Uterus (tissue), 4 donors: ENCODE data around the gene IGFBP6. TPM values are rescaled to one million over a fixed set of nuclear protein-coding genes. Genes with fewer than 3 reads are reported as not detected.

Experiments used
- DNase-seq, 2 donors: peaks; one replicate each; pipeline ENCODE4 v3.0.0-alpha.2; 2019 to 2020
- H3K27ac ChIP-seq, 2 donors: fragments of 200-600 bp; sonication (generic); 1 replicate in 1 of 2; 2 replicates in 1 of 2; pipeline ENCODE4 v1.5.1; 2016 to 2018
- H3K27me3 ChIP-seq, 2 donors: fragments of 200-600 bp; sonication (generic); one replicate each; pipeline ENCODE4 v1.5.1; 2018 to 2019; ENCODE audit warnings: control low read depth in 1 of 2
- H3K36me3 ChIP-seq, 2 donors: fragments of 200-600 bp; sonication (generic); one replicate each; pipeline ENCODE4 v1.5.1; 2019; ENCODE audit warnings: control low read depth in 1 of 2
- H3K4me1 ChIP-seq, 2 donors: fragments of 200-600 bp; sonication (generic); one replicate each; pipeline ENCODE4 v1.5.1; 2018 to 2019; ENCODE audit warnings: control low read depth in 1 of 2
- H3K4me3 ChIP-seq, 2 donors: fragments of 200-600 bp; sonication (generic); 1 replicate in 1 of 2; 2 replicates in 1 of 2; pipeline ENCODE4 v1.5.1; 2018 to 2019; ENCODE audit warnings: mild to moderate bottlenecking in 1 of 2
- H3K9me3 ChIP-seq, 2 donors: fragments of 200-600 bp; sonication (generic); one replicate each; pipeline ENCODE4 v1.5.1; 2019; ENCODE audit warnings: control low read depth in 1 of 2
- POLR2A ChIP-seq, 2 donors: fragments of 450-650 bp; IDR thresholded peaks; one replicate each; pipeline ENCODE4 v1.6.1; 2016; ENCODE audit warnings: antibody characterized with exemption in 2 of 2, mild to moderate bottlenecking in 1 of 2, moderate library complexity in 1 of 2
- intact Hi-C: fragments of 100-400 bp; cut with DNase I; formaldehyde crosslinking; loops from one replicate; pipeline ENCODE4 v1.15.1; 2023; ENCODE audit warnings: low total_unique reads
- total RNA-seq, 4 donors: library from RNA; depleted of rRNA in 3 of 4; stranded (reverse); fragments of >200 nt in 3 of 4; gene quantifications; one replicate each; pipeline versions ENCODE4 v1.1.0 to v1.2.4, GENCODE V29; 2014 to 2023
- TF ChIP-seq, protein P1 (sequence below), 4 experiments: fragments of 200-600 bp in 2 of 4; fragments of 450-650 bp in 2 of 4; sonication (generic) in 2 of 4; IDR thresholded peaks; one replicate each; pipeline ENCODE4 v1.5.1; 2016 to 2019; ENCODE audit warnings: antibody characterized with exemption in 4 of 4, mild to moderate bottlenecking in 2 of 4, moderate library complexity in 1 of 4
- donor health status: DM: yes; HTN: yes; CAD: no.

IGFBP6 gene
- total RNA-seq, 4 donors from 2014 or later = 48.7 to 762 (median 252) TPM

DNA sequence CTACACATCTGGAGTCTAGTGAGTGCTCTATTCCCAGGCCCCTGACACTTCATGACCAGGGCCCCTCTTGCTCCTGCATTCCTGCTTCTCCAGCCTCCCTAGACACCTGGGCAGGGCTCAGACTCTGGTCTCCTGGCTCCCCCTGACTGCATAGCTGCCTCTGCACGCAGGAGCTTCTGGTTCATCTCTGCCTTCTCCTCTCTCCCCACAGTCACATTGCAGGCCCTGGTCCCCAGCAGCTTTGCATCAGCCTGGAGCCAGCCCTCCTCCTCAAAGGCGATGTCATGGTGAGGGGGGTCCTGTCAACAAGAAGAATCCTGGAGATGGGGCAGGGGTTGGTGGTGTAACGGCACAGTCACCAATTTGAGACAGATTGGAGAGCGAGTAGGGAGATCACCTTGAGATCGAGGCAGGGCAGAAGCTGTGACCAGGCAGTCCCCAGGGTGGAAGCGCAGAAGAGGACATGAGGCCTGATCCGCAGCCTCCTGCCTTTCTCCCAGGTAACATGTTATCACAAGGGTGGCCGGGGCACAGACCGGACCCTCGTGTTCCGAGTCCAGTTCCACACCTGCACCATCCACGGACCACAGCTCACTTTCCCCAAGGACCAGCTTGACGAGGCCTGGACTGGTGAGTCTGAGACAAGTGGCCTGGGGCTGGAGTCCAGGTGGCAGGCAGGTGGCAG, 39.5 kb upstream of the IGFBP6 start:
- no peaks in the 10 kb centered on the region for H3K9me3 ChIP-seq
- H3K4me3 ChIP-seq = no peak overlapping the region
- peak overlapping the region in 1 of 2 donors; percentile 86 for H3K27ac ChIP-seq
- H3K4me1 ChIP-seq = peaks cover 0 to 37% of the 10 kb centered on the region in 2 donors
- DNase-seq = no peak
- no peaks in the 10 kb centered on the region for H3K27me3 ChIP-seq
- intact Hi-C loops = no loop called here
- TF ChIP-seq POLR2A (IDR thresholded peaks at IDR 0.05) = no peak
- TF ChIP-seq, protein P1, sequence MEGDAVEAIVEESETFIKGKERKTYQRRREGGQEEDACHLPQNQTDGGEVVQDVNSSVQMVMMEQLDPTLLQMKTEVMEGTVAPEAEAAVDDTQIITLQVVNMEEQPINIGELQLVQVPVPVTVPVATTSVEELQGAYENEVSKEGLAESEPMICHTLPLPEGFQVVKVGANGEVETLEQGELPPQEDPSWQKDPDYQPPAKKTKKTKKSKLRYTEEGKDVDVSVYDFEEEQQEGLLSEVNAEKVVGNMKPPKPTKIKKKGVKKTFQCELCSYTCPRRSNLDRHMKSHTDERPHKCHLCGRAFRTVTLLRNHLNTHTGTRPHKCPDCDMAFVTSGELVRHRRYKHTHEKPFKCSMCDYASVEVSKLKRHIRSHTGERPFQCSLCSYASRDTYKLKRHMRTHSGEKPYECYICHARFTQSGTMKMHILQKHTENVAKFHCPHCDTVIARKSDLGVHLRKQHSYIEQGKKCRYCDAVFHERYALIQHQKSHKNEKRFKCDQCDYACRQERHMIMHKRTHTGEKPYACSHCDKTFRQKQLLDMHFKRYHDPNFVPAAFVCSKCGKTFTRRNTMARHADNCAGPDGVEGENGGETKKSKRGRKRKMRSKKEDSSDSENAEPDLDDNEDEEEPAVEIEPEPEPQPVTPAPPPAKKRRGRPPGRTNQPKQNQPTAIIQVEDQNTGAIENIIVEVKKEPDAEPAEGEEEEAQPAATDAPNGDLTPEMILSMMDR (IDR thresholded peaks at IDR 0.05) = no peak
- no peaks in the 10 kb centered on the region for H3K36me3 ChIP-seq

DNA sequence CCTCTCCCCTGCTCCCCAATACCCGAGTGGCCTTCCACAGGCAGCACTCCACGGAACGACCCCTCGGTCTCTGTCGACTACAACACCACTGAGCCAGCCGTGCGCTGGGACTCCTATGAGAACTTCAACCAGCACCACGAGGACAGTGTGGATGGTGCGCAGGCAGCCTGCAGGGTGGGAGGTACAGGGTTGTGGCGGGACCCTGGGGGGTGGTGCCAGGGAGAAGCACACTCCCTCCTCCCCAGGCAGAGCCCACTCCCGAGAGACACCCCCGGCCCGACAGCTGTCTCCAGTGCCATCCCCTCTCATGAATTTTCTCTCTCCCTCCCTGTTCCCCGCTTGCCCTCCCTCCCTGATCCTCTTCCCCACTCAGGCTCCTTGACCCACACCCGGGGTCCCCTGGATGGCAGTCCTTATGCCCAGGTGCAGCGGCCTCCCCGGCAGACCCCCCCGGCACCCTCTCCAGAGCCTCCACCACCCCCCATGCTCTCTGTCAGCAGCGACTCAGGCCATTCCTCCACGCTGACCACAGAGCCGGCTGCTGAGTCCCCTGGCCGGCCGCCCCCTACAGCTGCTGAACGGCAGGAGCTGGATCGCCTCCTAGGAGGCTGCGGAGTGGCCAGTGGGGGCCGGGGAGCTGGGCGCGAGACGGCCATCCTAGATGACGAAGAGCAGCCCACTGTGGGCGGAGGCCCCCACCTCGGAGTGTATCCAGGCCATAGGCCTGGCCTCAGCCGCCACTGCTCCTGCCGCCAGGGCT, 38.6 kb upstream of the IGFBP6 start:
- no peak for DNase-seq
- no peak for TF ChIP-seq POLR2A (IDR thresholded peaks at IDR 0.05)
- peaks cover 0 to 28% of the 10 kb centered on the region in 2 donors for H3K4me1 ChIP-seq
- H3K36me3 ChIP-seq = no peaks in the 10 kb centered on the region
- H3K4me3 ChIP-seq = no peak overlapping the region
- intact Hi-C loops = no loop called here
- H3K9me3 ChIP-seq = no peaks in the 10 kb centered on the region
- H3K27ac ChIP-seq = peak overlapping the region; percentile 82 to 86
- H3K27me3 ChIP-seq = no peaks in the 10 kb centered on the region

DNA sequence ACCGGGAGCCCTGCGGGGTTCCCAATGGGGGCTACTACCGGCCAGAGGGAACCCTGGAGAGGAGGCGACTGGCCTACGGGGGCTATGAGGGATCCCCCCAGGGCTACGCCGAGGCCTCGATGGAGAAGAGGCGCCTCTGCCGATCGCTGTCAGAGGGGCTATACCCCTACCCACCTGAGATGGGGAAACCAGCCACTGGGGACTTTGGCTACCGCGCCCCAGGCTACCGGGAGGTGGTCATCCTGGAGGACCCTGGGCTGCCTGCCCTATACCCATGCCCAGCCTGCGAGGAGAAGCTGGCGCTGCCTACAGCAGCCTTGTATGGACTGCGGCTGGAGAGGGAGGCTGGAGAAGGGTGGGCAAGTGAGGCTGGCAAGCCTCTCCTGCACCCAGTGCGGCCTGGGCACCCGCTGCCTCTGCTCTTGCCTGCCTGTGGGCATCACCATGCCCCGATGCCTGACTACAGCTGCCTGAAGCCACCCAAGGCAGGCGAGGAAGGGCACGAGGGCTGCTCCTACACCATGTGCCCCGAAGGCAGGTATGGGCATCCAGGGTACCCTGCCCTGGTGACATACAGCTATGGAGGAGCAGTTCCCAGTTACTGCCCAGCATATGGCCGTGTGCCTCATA, 37.9 kb upstream of the IGFBP6 start:
- Histone ChIP-seq H3K4me1 (peaks cover 0 to 27% of the 10 kb centered on the region in 2 donors), H3K4me3 (no peak overlapping the region), H3K9me3 (no peaks in the 10 kb centered on the region), H3K27me3 (no peaks in the 10 kb centered on the region), H3K36me3 (no peaks in the 10 kb centered on the region), H3K27ac (peak overlapping the region; percentile 82 to 86)
- TF ChIP-seq POLR2A (IDR thresholded peaks at IDR 0.05) = no peak
- TF ChIP-seq, protein P1 (IDR thresholded peaks at IDR 0.05) = no peak
- no peak for DNase-seq
- intact Hi-C loops = loop anchor here (10.0 kb wide), 1 partner anchor 135 kb away; no protein-coding TSS in a partner anchor

DNA sequence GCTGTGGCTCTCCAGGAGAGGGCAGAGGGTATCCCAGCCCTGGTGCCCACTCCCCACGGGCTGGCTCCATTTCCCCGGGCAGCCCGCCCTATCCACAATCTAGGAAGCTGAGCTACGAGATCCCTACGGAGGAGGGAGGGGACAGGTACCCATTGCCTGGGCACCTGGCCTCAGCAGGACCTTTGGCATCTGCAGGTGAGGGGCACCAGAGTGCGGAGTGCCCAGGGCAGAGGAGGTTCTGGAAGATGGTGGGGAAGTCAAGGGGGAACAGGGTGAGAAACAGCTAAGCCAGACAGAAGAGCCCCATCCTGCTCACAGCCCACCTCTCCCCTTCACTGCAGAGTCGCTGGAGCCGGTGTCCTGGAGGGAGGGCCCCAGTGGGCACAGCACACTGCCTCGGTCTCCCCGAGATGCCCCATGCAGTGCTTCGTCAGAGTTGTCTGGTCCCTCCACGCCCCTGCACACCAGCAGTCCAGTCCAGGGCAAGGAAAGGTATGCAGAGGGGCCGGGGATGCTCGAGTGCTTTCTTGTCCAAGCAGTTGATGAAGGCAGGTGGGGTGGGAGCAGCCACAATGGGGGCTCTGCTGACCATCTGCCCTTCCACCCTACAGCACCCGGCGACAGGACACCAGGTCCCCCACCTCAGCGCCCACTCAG, 37.3 kb upstream of the IGFBP6 start:
- intact Hi-C loops = loop anchor here (10.0 kb wide), 1 partner anchor 135 kb away; no protein-coding TSS in a partner anchor
- DNase-seq = no peak
- H3K9me3 ChIP-seq = no peaks in the 10 kb centered on the region
- TF ChIP-seq, protein P1 (IDR thresholded peaks at IDR 0.05) = no peak
- TF ChIP-seq POLR2A (IDR thresholded peaks at IDR 0.05) = no peak
- H3K27me3 ChIP-seq = no peaks in the 10 kb centered on the region
- H3K36me3 ChIP-seq = no peaks in the 10 kb centered on the region
- peaks cover 0 to 27% of the 10 kb centered on the region in 2 donors for H3K4me1 ChIP-seq
- H3K4me3 ChIP-seq = no peak overlapping the region
- H3K27ac ChIP-seq = peak overlapping the region; percentile 82 to 86

DNA sequence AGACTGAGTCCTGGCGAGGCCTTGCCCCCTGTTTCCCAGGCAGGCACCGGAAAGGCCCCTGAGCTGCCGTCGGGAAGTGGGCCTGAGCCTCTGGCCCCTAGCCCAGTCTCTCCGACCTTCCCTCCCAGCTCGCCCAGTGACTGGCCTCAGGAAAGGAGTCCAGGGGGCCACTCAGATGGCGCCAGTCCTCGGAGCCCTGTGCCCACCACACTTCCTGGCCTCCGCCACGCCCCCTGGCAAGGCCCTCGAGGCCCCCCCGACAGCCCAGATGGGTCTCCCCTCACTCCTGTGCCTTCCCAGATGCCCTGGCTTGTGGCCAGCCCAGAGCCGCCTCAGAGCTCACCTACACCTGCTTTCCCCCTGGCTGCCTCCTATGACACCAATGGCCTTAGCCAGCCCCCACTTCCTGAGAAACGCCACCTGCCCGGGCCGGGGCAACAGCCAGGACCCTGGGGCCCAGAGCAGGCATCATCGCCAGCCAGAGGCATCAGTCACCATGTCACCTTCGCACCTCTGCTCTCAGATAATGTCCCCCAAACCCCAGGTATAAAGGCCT, 36.7 kb upstream of the IGFBP6 start:
- intact Hi-C loops = loop anchor here (10.0 kb wide), 1 partner anchor 134 kb away; no protein-coding TSS in a partner anchor
- no peaks in the 10 kb centered on the region for H3K27me3 ChIP-seq
- H3K9me3 ChIP-seq = no peaks in the 10 kb centered on the region
- H3K36me3 ChIP-seq = no peaks in the 10 kb centered on the region
- no peak for TF ChIP-seq POLR2A (IDR thresholded peaks at IDR 0.05)
- TF ChIP-seq, protein P1 (IDR thresholded peaks at IDR 0.05) = no peak
- H3K4me1 ChIP-seq = peaks cover 0 to 27% of the 10 kb centered on the region in 2 donors
- no peak overlapping the region for H3K4me3 ChIP-seq
- H3K27ac ChIP-seq = peak overlapping the region; percentile 82 to 86
- peak in 1 of 2 donors; percentile 63 for DNase-seq
